Activated CD4-positive, alpha-beta T cell treated with anti-CD3 and anti-CD28 coated beads, Interleukin-2, amount 10 ng/mL, durations not matched to agents 24 days and 14 days (primary cell): ENCODE data around the gene OPRL1. TPM values are rescaled to one million over a fixed set of nuclear protein-coding genes. Genes with fewer than 3 reads are reported as not detected.

Source experiments
- DNase-seq: peaks from one replicate; pipeline ENCODE4 v3.0.0; 2022
- H3K27ac Mint-ChIP-seq: one replicate; pipeline ENCODE4 v1.8.0; 2022; ENCODE audit warnings: mild to moderate bottlenecking, mixed read lengths
- H3K27me3 Mint-ChIP-seq: one replicate; pipeline ENCODE4 v1.8.0; 2022; ENCODE audit warnings: mixed read lengths
- H3K36me3 Mint-ChIP-seq: one replicate; pipeline ENCODE4 v1.8.0; 2022; ENCODE audit warnings: low read depth, mild to moderate bottlenecking, mixed read lengths
- H3K4me1 Mint-ChIP-seq: one replicate; pipeline ENCODE4 v1.8.0; 2021; ENCODE audit warnings: mixed read lengths
- H3K4me3 Mint-ChIP-seq: one replicate; pipeline ENCODE4 v1.8.0; 2022; ENCODE audit warnings: mild to moderate bottlenecking, moderate library complexity, mixed read lengths
- H3K9me3 Mint-ChIP-seq: one replicate; pipeline ENCODE4 v1.8.0; 2021; ENCODE audit warnings: mixed read lengths
- intact Hi-C: fragments of 100-400 bp; cut with micrococcal nuclease; formaldehyde crosslinking; loops from one replicate; pipeline ENCODE4 v1.15.1; 2023
- total RNA-seq: library from RNA; stranded (reverse); gene quantifications from 2 replicates; pipeline ENCODE4 v1.2.3, GENCODE V29; 2022

Gene OPRL1
- total RNA-seq, 1 donor from 2014 or later = 0.23 TPM

GRCh38 chr20:64076061-64076997, 3.6 kb upstream of the OPRL1 start:
- H3K36me3 Mint-ChIP-seq = peaks cover 23% of the 10 kb centered on the region
- H3K9me3 Mint-ChIP-seq = no peaks in the 10 kb centered on the region
- intact Hi-C loops = loop anchor here (5.0 kb wide), 1 partner anchor 554 kb away; the partner anchor contains the start of gene PPDPF
- no peak for DNase-seq
- H3K27me3 Mint-ChIP-seq = no peaks in the 10 kb centered on the region
- H3K4me1 Mint-ChIP-seq = peaks cover 14% of the 10 kb centered on the region
- H3K4me3 Mint-ChIP-seq = peak overlapping the region; percentile 95
- H3K27ac Mint-ChIP-seq = no peak overlapping the region

GRCh38 chr20:64077094-64077493, 2.8 kb upstream of the OPRL1 start:
- Mint-ChIP-seq H3K4me1 (peaks cover 17% of the 10 kb centered on the region), H3K4me3 (peak overlapping the region; percentile 95), H3K9me3 (no peaks in the 10 kb centered on the region), H3K27me3 (peaks cover 5% of the 10 kb centered on the region), H3K27ac (peak overlapping the region; percentile 90), H3K36me3 (peaks cover 22% of the 10 kb centered on the region)
- peak; percentile 86 for DNase-seq
- intact Hi-C loops = loop anchor here (5.0 kb wide), 1 partner anchor 555 kb away; the partner anchor contains the start of gene PPDPF

- Mint-ChIP-seq H3K9me3 (no peaks in the 10 kb centered on the region), H3K27me3 (peaks cover 7% of the 10 kb centered on the region), H3K4me1 (peaks cover 20% of the 10 kb centered on the region), H3K36me3 (peaks cover 18% of the 10 kb centered on the region), H3K4me3 (peak overlapping the region; percentile 95), H3K27ac (peak overlapping the region; percentile 90)
- intact Hi-C loops = loop anchor here (5.0 kb wide), 1 partner anchor 555 kb away; the partner anchor contains the start of gene PPDPF
- DNase-seq = no peak
These were observed 2.4 kb upstream of the OPRL1 start for GRCh38 chr20:64077541-64077875.

GRCh38 chr20:64077876-64078551, 1.9 kb upstream of the OPRL1 start:
- intact Hi-C loops = loop anchor here (5.0 kb wide), 1 partner anchor 556 kb away; the partner anchor contains the start of gene PPDPF
- Mint-ChIP-seq H3K4me1 (peaks cover 23% of the 10 kb centered on the region), H3K4me3 (peak overlapping the region; percentile 95), H3K27ac (peak overlapping the region; percentile 90), H3K36me3 (peaks cover 17% of the 10 kb centered on the region), H3K27me3 (peaks cover 8% of the 10 kb centered on the region), H3K9me3 (no peaks in the 10 kb centered on the region)
- DNase-seq = peak; percentile 90

GRCh38 chr20:64078934-64079272, 979 bp upstream of the OPRL1 start:
- peak overlapping the region; percentile 95 for H3K4me3 Mint-ChIP-seq
- DNase-seq = no peak
- peaks cover 10% of the 10 kb centered on the region for H3K27me3 Mint-ChIP-seq
- H3K4me1 Mint-ChIP-seq = peaks cover 27% of the 10 kb centered on the region
- peak overlapping the region; percentile 80 for H3K27ac Mint-ChIP-seq
- intact Hi-C loops = loop anchor here (1.0 to 5.0 kb wide), 2 partner anchors 13 to 557 kb away; partner anchors contain the start of gene PPDPF
- peaks cover 14% of the 10 kb centered on the region for H3K36me3 Mint-ChIP-seq
- H3K9me3 Mint-ChIP-seq = no peaks in the 10 kb centered on the region

GRCh38 chr20:64079273-64080012, 439 bp upstream of the OPRL1 start, which contains the start of gene RGS19:
RGS19 (minus strand) TSS chr20:64079518; CDS start chr20:64076886, 2,632 bp downstream.
- H3K4me1 Mint-ChIP-seq = peaks cover 29% of the 10 kb centered on the region
- peak; percentile 93 for DNase-seq
- H3K4me3 Mint-ChIP-seq = peak within 1 kb of the TSS; percentile 95
- intact Hi-C loops = loop anchor here (1.0 to 5.0 kb wide), 2 partner anchors 13 to 557 kb away; partner anchors contain the start of gene PPDPF
- peaks cover 13% of the 10 kb centered on the region for H3K27me3 Mint-ChIP-seq
- peak within 1 kb of the TSS; percentile 80 for H3K27ac Mint-ChIP-seq
- H3K36me3 Mint-ChIP-seq = peaks cover 11% of the 10 kb centered on the region
- no peaks in the 10 kb centered on the region for H3K9me3 Mint-ChIP-seq

GRCh38 chr20:64080813-64081623, 1.1 kb downstream of the OPRL1 start:
- peaks cover 29% of the 10 kb centered on the region for H3K4me1 Mint-ChIP-seq
- H3K27me3 Mint-ChIP-seq = peaks cover 26% of the 10 kb centered on the region
- peak overlapping the region; percentile 42 for H3K27ac Mint-ChIP-seq
- intact Hi-C loops = no loop called here
- peaks cover 6% of the 10 kb centered on the region for H3K36me3 Mint-ChIP-seq
- no peaks in the 10 kb centered on the region for H3K9me3 Mint-ChIP-seq
- peak overlapping the region; percentile 71 for H3K4me3 Mint-ChIP-seq
- DNase-seq = peak; percentile 68

- Mint-ChIP-seq H3K4me3 (peak overlapping the region; percentile 68), H3K27ac (no peak overlapping the region), H3K9me3 (no peaks in the 10 kb centered on the region), H3K36me3 (peaks cover 5% of the 10 kb centered on the region), H3K4me1 (peaks cover 29% of the 10 kb centered on the region), H3K27me3 (peaks cover 30% of the 10 kb centered on the region)
- no peak for DNase-seq
- intact Hi-C loops = no loop called here
These were observed 1.7 kb downstream of the OPRL1 start for GRCh38 chr20:64081624-64081964.

- Mint-ChIP-seq H3K4me3 (peak overlapping the region; percentile 68), H3K4me1 (peaks cover 27% of the 10 kb centered on the region), H3K27me3 (peaks cover 32% of the 10 kb centered on the region), H3K36me3 (peaks cover 5% of the 10 kb centered on the region), H3K9me3 (no peaks in the 10 kb centered on the region), H3K27ac (peak overlapping the region; percentile 45)
- intact Hi-C loops = loop anchor here (2.0 kb wide), 1 partner anchor 19 kb away; the partner anchor contains the start of gene TCEA2
- no peak for DNase-seq
These were observed 2.3 kb downstream of the OPRL1 start for GRCh38 chr20:64082126-64082731.

- no peak for DNase-seq
- Mint-ChIP-seq H3K4me3 (peak overlapping the region; percentile 82), H3K27me3 (peaks cover 32% of the 10 kb centered on the region), H3K9me3 (no peaks in the 10 kb centered on the region), H3K27ac (no peak overlapping the region), H3K4me1 (peaks cover 26% of the 10 kb centered on the region), H3K36me3 (peaks cover 3% of the 10 kb centered on the region)
- intact Hi-C loops = loop anchor here (1.0 to 2.0 kb wide), 2 partner anchors 20 to 37 kb away; partner anchors contain the start of gene TCEA2
These were observed 3.0 kb downstream of the OPRL1 start for GRCh38 chr20:64082820-64083377.

GRCh38 chr20:64083378-64083803, 3.5 kb downstream of the OPRL1 start:
- peak overlapping the region; percentile 82 for H3K4me3 Mint-ChIP-seq
- H3K27me3 Mint-ChIP-seq = peaks cover 32% of the 10 kb centered on the region
- DNase-seq = peak; percentile 93
- intact Hi-C loops = loop anchor here (1.0 to 2.0 kb wide), 2 partner anchors 21 to 37 kb away; partner anchors contain the start of gene TCEA2
- H3K27ac Mint-ChIP-seq = no peak overlapping the region
- peaks cover 25% of the 10 kb centered on the region for H3K4me1 Mint-ChIP-seq
- no peaks in the 10 kb centered on the region for H3K9me3 Mint-ChIP-seq
- H3K36me3 Mint-ChIP-seq = peaks cover 2% of the 10 kb centered on the region
